Activated CD8-positive, alpha-beta memory T cell treated with anti-CD3 and anti-CD28 coated beads for 4 hours (primary cell): ENCODE measurements around the gene AGXT.
"Not testable (repeated sequence)": the region's sequence is repeated elsewhere in the genome, so short reads cannot be mapped to it uniquely, and the experiment has no call there.

Source experiments
- DNase-seq, 2 donors: peaks; one replicate each; pipeline ENCODE4 v3.0.0-alpha.2; 2020; ENCODE audit warnings: low read depth in 2 of 2

Gene AGXT

GRCh38 chr2:240839152-240840143 is 29.2 kb upstream of the AGXT start:
- no peak for DNase-seq

- DNase-seq: no peak
These were observed 28.1 kb upstream of the AGXT start for GRCh38 chr2:240840435-240841060.

GRCh38 chr2:240846309-240846708 is 22.3 kb upstream of the AGXT start:
- DNase-seq: not testable (repeated sequence)

DNA sequence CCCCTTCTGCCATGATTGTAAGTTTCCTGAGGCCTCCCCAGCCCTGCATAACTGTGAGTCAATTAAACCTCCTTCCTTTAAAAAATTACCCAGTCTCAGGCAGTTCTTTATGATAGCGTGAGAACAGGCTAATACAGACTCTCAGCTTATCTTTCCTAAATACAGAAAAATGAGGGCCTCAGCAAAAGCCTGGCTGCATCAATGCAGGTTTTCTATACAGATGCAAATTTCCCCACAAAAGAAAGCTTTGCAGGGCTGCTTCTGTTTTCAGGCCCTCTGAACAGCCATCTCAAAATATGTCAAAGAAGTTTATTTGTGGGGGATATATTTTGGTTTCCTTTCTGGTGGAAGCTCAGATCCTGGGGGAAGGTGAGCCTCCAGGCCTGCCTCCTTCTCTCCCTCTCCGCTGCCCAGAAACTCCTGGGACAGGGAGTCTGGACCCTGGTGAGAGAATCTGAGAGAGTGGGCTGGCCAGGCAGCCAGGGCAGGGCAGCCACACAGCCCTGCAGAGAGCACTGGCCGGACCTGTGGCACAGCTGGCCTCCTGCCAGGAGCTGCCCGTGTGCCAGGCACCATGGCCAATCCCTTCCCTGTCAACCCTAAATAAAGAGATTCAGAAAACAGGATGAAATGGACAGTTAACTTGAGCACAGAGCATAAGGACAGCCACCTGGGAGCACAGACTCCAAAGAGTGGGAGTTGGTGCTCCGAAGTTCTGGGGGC is 21.6 kb upstream of the AGXT start:
- DNase-seq: no peak

GRCh38 chr2:240847817-240848216 is 20.8 kb upstream of the AGXT start:
- DNase-seq: no peak

DNA sequence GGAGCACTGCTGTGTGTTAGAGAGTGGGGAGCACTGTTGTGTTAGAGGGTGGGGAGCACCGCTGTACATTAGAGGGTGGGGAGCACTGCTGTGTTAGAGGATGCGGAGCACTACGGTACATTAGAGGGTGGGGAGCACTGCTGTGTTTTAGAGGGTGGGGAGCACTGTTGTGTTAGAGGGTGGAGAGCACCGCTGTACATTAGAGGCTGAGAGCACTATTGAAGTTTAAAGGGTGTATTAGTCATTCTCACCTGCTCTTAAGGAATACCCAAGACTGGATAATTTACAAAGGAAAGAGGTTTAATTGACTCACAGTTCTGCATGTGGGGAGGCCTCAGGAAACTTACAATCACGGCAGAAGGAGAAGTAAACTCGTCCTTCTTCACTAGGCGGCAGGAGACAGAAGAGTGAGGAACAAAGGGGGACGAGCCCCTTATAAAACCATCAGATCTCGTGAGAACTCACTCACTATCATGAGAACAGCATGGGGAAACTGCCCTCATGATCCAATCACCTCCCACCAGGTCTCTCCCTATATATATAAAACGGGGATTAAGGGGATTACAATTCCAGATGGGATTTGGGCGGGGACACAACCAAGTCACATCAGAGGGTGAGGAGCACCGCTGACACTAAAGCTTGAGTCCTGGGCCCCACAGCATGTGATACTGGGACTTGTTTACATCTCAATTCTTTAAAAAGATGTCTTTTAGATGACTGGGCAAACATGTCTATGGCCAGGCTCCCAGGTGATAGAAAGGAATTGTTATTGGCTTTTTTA is 19.5 kb upstream of the AGXT start:
- no peak for DNase-seq

- DNase-seq: no peak
These were observed 18.6 kb upstream of the AGXT start for GRCh38 chr2:240850026-240850425.

DNA sequence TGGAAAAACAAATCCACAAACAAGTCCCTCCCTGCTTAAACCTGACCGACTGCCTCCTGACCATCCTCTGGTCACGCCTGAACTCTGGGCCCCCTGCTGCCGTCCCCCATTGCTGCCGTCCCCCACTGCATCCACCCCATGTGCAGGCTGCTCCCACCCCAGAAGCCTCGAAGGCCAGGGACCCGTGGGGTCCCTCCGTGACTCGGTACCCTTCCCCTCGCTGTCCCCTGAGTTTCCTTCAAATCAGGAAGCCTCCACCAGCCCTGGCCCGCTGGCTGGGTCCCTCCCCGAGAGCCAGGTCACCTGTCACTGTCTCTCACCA is 17.9 kb upstream of the AGXT start:
- no peak for DNase-seq

DNA sequence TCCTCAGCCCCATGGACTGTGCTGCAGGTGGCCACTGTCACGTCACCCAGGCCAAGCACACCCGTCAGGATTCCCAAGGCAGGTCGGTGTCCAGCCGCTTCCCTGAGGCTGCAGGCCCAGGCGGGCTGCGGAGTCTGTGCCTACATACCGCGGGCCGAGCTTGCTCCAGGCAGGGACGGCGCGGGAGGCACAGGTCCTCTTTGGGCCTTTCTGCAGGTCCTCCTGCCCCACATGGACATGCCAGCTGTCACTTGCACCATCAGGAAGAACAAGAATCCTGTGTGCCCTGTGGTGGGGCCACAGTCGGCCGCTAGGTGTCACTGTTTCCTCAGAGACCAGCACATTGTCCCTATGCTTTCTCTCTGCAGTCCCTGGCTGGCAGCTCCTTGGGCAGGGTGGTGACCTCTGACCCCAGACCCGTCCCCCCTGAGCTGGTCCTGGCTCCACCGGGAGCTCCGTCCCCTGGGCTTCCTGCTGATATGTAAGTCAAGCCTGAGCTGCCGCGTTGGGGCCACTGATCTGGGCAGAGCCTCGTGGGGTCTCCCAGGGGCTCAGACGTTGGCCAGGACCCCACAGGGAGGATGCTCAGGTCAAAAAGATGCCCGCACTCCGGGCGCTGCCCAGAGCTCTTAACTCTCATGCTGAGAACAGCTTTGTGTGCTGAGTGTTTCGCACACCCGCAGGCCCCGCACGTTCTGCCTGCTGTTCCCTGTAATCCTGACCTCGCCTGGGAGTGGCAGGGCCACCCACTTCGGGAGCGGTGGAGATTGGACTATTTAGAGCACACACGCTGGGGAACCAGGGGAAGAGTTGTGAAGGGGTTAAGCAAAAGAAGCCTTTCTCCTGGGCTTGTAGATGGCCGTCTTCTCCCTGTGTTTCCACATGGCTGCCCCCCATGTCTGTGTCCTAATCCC is 17.3 kb upstream of the AGXT start:
- peak; percentile 56 to 58 for DNase-seq

DNA sequence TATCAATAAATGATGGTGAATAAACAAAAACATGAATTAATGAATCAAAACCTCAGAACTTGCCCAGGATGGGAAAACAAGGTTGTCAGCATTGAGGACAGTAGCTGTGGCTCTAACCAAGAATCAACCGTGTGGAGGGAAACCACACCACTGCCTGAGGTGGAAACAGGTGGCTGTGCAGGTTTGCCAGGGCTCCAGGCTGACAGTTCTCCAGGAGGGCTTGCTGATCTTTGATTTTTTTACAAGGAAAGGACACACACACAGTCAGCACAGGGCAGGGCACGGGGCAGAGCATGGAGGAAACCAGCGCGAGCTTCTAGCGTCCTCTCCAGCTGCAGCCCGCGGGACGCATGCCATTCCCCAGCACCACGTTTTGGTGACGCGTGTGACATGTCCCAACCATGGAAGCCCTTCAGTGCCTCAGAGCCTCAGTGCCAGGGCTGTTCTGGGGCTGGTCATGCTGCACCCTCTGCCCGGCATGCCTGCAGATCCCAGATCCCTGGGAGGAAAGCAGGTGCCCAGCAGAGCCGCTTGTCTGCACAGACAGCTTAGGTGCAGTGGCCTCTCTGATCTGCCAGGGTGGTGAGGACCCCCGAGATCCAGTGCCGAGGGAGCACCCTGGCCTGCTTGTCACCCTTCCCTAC is 15.8 kb upstream of the AGXT start:
- DNase-seq: no peak

- DNase-seq: no peak
These were observed 13.0 kb upstream of the AGXT start for GRCh38 chr2:240855670-240856069.

DNA sequence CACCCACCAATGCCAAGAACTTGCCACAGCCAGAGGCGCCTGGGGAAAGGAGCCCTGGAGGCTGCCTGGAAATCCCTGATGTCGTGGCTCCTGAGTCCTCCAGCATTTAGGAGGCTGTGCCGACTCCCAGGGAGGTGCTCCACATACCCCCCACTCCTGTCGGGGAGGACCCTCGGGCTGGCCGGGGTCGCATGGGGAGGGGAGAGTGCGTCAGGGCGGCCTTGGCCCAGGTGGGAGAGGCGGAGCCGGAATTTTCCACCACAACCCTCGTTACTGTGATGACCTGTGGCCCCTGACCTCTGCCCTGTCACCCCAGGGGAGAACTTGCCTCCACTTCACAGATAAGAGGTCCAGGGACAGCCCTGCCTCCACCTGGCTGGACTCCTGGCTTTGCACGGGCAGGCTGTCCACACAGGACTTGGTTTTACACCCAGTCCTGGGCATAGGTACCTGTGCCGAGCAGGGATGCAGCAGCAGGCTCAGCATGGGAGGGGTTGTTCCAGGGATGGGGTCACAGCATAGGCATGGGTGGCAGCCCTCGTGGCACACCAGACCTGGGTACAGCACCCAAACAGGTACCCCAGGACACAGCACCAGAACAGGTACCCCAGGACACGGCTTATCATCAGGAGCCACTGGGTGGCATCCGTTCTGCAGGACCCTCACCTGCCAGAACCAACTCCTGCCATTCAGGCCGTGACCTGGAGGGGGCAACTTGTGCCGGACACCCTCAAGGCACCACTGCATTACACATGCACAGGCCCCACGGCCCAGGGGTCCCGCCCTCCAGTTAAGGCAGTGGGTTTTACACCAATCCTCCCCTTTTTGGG is 12.3 kb upstream of the AGXT start:
- DNase-seq: no peak

GRCh38 chr2:240857039-240858008 is 11.3 kb upstream of the AGXT start:
- no peak for DNase-seq

DNA sequence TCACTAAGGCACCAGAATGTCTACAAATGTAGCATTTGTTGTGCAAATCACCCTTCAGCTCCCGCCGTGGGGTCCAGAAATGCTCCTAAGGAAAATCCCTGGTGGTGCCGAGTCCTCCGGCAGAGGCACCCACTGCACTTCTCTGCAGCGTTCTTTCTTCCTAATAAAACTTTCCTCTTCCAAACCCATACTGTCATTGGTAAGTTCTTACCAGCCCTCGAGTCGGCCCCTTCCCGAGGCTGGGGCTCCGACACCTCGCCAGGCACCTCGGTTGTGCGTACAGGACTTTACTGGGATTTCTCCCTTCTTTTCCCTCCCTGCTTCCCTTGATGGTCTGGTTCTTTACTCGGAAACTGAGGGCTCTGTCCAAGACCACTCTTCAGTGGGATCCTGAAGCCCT is 10.3 kb upstream of the AGXT start:
- no peak for DNase-seq

DNA sequence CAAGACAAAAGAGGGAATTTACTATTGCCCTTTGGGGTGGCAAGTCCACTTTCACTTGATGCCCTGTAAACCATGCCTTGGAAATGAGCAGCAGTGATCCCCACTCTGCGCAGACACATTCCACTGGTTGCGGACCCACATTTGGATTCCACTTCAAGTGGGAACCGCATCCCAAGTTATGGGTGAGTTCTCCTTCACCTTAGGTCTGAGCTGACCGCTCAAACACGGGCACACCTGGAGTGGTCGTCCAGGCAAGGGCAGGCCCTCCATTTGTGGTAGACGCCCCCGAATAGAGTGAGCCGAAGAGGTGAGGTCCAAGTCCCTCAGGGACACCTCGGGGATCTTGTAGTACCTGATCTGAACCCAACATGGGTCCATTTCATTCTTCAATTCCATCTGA is 9.8 kb upstream of the AGXT start:
- DNase-seq: no peak

GRCh38 chr2:240861547-240861946 is 7.1 kb upstream of the AGXT start:
- DNase-seq: no peak

DNA sequence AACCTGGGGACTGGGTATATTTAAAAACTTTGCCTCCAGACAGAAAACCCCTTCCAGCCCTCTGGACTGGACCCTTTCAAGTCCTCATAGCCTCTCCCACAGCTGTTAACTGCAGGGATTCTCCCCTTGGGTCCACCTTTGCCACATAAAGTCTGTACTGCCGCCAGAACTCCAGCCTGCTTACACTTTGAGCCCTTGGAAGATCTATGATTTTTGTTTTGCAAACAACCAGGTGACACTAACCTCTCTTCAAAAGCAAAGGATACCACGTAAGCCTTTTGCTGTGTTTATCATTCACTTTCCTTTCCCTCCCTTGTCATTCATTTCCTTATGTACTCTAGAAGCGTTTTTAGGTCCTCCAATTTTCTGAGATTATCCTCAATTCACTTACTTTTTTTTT is 4.1 kb upstream of the AGXT start:
- no peak for DNase-seq

- no peak for DNase-seq
These were observed 3.2 kb upstream of the AGXT start for GRCh38 chr2:240865391-240865790.
